Esophagus squamous epithelium (tissue), 5 donors: Measurements from ENCODE around the gene ATP6V0C. TPM values are rescaled to one million over a fixed set of nuclear protein-coding genes. Genes with fewer than 3 reads are reported as not detected.
"Not testable (repeated sequence)": the region's sequence is repeated elsewhere in the genome, so short reads cannot be mapped to it uniquely, and the experiment has no call there.

ENCODE experiments used
- DNase-seq: peaks from one replicate; lab custom pipeline; 2025; lab: John Stamatoyannopoulos, UW
- H3K27ac ChIP-seq, 4 donors: fragments of 200-600 bp; sonication (generic); one replicate each; pipeline ENCODE4 v1.5.1; 2016 to 2019; ENCODE audit warnings: mild to moderate bottlenecking in 1 of 4
- H3K27me3 ChIP-seq, 4 donors: fragments of 200-600 bp; sonication (generic); 1 replicate in 3 of 4; 2 replicates in 1 of 4; pipeline versions ENCODE4 v1.5.1 to v1.6.0; 2017 to 2021; ENCODE audit warnings: antibody characterized with exemption in 1 of 4
- H3K36me3 ChIP-seq, 3 donors: fragments of 200-600 bp; sonication (generic); one replicate each; pipeline ENCODE4 v1.5.1; 2016 to 2019
- H3K4me1 ChIP-seq, 3 donors: fragments of 200-600 bp; sonication (generic); one replicate each; pipeline ENCODE4 v1.5.1; 2017 to 2019
- H3K4me3 ChIP-seq, 4 donors: fragments of 200-600 bp; sonication (generic); 1 replicate in 3 of 4; 2 replicates in 1 of 4; pipeline ENCODE4 v1.5.1; 2016 to 2019; ENCODE audit warnings: mild to moderate bottlenecking in 2 of 4, moderate library complexity in 1 of 4
- H3K9me3 ChIP-seq, 3 donors: fragments of 200-600 bp; sonication (generic); one replicate each; pipeline ENCODE4 v1.5.1; 2016 to 2019
- CTCF ChIP-seq, 6 experiments: fragments of 450-650 bp in 4 of 6; fragments of 200-600 bp in 2 of 6; sonication (generic) in 2 of 6; IDR thresholded peaks; one replicate each; pipeline ENCODE4 v1.5.1; 2016 to 2019; ENCODE audit warnings: antibody characterized with exemption in 6 of 6, mild to moderate bottlenecking in 4 of 6, moderate library complexity in 4 of 6
- POLR2A ChIP-seq, 4 donors: fragments of 450-650 bp; IDR thresholded peaks; one replicate each; pipeline ENCODE4 v1.6.1; 2017; ENCODE audit warnings: antibody characterized with exemption in 4 of 4, mild to moderate bottlenecking in 4 of 4, moderate library complexity in 3 of 4
- WGBS, 2 donors: methylation state at CpG; one replicate each; pipeline ENCODE4 v1.1.5; 2018; 5-methylcytosine and 5-hydroxymethylcytosine counted together
- intact Hi-C: fragments of 100-400 bp; cut with DNase I; formaldehyde crosslinking; loops from one replicate; pipeline ENCODE4 v1.15.0; 2022
- total RNA-seq, 4 donors: library from RNA; depleted of rRNA; stranded (reverse); fragments of >200 nt; gene quantifications; one replicate each; pipeline ENCODE4 v1.1.0, GENCODE V29; 2016
- donor health status: DM: yes; HTN: yes; CAD: no.

ATP6V0C gene
- total RNA-seq, 4 donors from 2014 or later = 70.8 to 196 (median 125) TPM

GRCh38 chr16:2535625-2536013 lies 21.9 kb downstream of the ATP6V0C start:
- DNase-seq = no peak
- Histone ChIP-seq H3K27me3 (no peaks in the 10 kb centered on the region), H3K4me3 (no peak overlapping the region), H3K9me3 (no peaks in the 10 kb centered on the region), H3K4me1 (peaks cover 23 to 65% (median 45%) of the 10 kb centered on the region in 3 donors), H3K27ac (peak overlapping the region; percentile 9 to 97 (median 95)), H3K36me3 (peaks cover 0 to 13% (median 0%) of the 10 kb centered on the region in 3 donors)
- intact Hi-C loops = no loop called here
- TF ChIP-seq CTCF (IDR thresholded peaks at IDR 0.05) (no peak), POLR2A (IDR thresholded peaks at IDR 0.05) (peak in 1 of 4 donors; percentile 13)
- 65 to 82% methylated on average over 5 to 7 of the region's 9 CpGs for WGBS, 2 donors

DNA sequence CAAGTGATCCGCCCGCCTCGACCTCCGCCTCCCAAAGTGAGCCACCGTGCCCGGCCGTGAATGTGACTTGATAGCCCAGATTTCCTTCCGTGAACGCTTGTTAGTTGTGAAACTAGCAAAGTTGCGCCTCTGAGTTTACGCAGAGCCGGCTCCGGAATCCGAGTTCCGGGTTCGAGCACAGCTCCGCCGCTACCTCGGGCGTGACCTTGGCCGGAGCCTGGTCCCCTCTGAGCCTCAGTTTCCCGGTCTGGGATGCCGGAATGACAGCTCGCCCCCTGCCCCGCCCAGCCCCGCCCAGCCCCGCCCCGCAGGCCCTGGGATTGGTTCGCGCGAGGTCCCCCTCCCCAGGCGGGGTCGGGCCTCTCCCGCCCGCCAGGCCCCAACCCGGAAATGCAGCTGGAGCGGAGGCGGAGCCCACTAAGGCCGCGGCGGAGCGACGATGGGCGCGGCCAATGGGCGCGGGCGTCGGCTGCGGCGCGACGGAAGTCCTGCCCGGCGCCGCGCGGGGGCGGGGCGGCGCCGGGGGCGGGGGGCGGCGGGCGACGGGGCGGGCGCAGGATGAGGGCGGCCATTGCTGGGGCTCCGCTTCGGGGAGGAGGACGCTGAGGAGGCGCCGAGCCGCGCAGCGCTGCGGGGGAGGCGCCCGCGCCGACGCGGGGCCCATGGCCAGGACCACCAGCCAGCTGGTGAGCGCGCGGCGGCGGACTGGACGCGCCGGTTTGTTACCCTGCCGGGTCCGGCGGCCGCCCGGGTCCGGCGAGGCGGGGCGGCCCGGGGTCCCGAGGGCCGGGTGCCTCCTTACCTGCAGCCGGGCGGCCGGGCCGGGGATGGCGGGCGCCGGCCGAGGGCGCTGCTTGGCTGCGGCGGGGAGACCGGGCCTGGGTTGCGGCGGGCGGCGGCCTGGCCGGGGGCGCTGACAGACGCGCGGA lies 24.0 kb downstream of the ATP6V0C start, which contains the start of gene PDPK1:
PDPK1 (plus strand) TSS at position 571 of the 929 bp plus-strand sequence; CDS start at position 663, 92 bp downstream.
- intact Hi-C loops = no loop called here
- peaks cover 16 to 59% (median 48%) of the 10 kb centered on the region in 3 donors for H3K4me1 ChIP-seq
- 0 to 2% methylated on average over 8 to 9 of the region's 126 CpGs for WGBS, 2 donors

DNA sequence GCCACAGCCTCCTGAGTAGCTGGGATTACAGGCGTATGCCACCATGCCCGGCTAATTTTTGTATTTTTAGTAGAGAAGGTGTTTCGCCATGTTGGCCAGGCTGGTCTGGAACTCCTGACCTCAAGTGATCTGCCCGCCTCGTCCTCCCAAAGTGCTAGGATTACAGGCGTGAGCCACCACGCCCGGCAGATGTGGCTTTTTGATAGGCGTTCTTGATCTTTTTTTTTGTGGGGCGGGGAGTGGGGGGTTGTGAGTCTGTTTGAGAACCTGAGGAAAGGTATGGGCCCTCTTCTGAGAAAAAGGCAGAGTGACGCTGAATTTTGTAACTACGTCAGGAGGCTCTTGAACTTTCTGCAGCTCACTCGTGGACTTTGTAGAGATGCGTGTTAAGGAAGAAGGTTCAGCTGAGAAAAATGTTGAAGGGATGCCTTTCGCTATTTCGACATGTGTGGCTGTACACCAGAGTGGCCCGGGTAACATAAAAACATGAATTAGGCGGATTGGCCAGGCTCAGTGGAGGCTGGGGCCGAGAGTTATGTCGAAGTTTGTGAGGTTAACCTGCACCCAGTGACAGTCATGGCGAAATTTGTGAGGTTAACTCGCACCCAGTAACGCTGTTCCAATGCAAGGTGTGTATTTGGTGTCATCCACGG lies 25.6 kb downstream of the ATP6V0C start:
- H3K27ac ChIP-seq = not testable (repeated sequence)
- WGBS, 2 donors = 78 to 82% methylated on average over 19 to 24 of the region's 24 CpGs

More for the DNA sequence above, 24.0 kb downstream of the ATP6V0C start, which contains the start of gene PDPK1:
- TF ChIP-seq POLR2A (IDR thresholded peaks at IDR 0.05) (peak in 2 of 4 donors; percentile 35 to 49), CTCF (IDR thresholded peaks at IDR 0.05) (no peak)
- Histone ChIP-seq H3K27ac (peak within 1 kb of the TSS; percentile 91 to 97 (median 95)), H3K27me3 (no peaks in the 10 kb centered on the region), H3K36me3 (peaks cover 0 to 15% (median 0%) of the 10 kb centered on the region in 3 donors), H3K9me3 (no peaks in the 10 kb centered on the region), H3K4me3 (peak within 1 kb of the TSS; percentile 53 to 90 (median 69))
- no peak for DNase-seq

GRCh38 chr16:2539845-2540458 lies 26.2 kb downstream of the ATP6V0C start:
- Histone ChIP-seq H3K4me3 (peak overlapping the region in 2 of 4 donors; percentile 8 to 75), H3K36me3 (peaks cover 0 to 21% (median 0%) of the 10 kb centered on the region in 3 donors), H3K4me1 (peaks cover 16 to 48% (median 45%) of the 10 kb centered on the region in 3 donors)
- peak in 1 of 6 experiments; percentile 20 for TF ChIP-seq CTCF (IDR thresholded peaks at IDR 0.05)
- DNase-seq, H3K27me3 ChIP-seq, H3K27ac ChIP-seq, H3K9me3 ChIP-seq, intact Hi-C loops: not testable (repeated sequence)
- WGBS, 2 donors = 48 to 56% methylated on average over 6 to 14 of the region's 14 CpGs

More for the DNA sequence above, 25.6 kb downstream of the ATP6V0C start:
- DNase-seq, H3K27me3 ChIP-seq, H3K9me3 ChIP-seq, intact Hi-C loops: not testable (repeated sequence)
- H3K36me3 ChIP-seq = peaks cover 0 to 15% (median 0%) of the 10 kb centered on the region in 3 donors
- H3K4me3 ChIP-seq = peak overlapping the region in 3 of 4 donors; percentile 63 to 90 (median 75)
- peaks cover 16 to 48% (median 45%) of the 10 kb centered on the region in 3 donors for H3K4me1 ChIP-seq

- DNase-seq, H3K9me3 ChIP-seq, H3K27me3 ChIP-seq, H3K27ac ChIP-seq, H3K4me3 ChIP-seq, intact Hi-C loops: not testable (repeated sequence)
- WGBS, 2 donors = 60% methylated on average over 1 of the region's 4 CpGs; no CpG with 5 or more reads in 1 of the 2 donors
- H3K4me1 ChIP-seq = peaks cover 16 to 47% (median 43%) of the 10 kb centered on the region in 3 donors
- H3K36me3 ChIP-seq = peaks cover 0 to 30% (median 0%) of the 10 kb centered on the region in 3 donors
These were observed 27.2 kb downstream of the ATP6V0C start for GRCh38 chr16:2540912-2541311.

DNA sequence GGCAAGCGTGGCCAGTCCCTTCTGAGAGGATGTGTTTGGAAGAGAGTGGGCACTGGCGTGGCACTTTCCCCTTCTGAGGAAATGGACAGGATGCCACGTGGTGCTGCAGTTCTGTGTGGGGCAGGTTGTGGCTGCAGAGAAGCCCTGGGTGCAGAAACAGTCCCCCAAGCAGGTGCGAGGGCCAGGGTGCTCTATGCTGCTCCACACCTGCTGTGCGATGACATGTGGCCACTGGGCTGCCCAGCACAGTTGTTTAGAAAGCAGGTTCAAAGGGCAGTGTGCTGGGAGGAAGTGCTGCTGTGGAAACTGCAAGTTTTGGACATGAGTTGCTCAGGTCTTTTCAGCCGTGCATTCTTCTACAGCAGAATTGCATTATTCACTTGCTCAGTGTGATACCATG lies 27.7 kb downstream of the ATP6V0C start:
- H3K4me3 ChIP-seq, H3K27ac ChIP-seq, H3K9me3 ChIP-seq, DNase-seq, H3K27me3 ChIP-seq, intact Hi-C loops: not testable (repeated sequence)
- 30 to 71% methylated on average over 1 to 2 of the region's 6 CpGs for WGBS, 2 donors
- H3K4me1 ChIP-seq = peaks cover 16 to 47% (median 38%) of the 10 kb centered on the region in 3 donors
- peaks cover 0 to 33% (median 0%) of the 10 kb centered on the region in 3 donors for H3K36me3 ChIP-seq

DNA sequence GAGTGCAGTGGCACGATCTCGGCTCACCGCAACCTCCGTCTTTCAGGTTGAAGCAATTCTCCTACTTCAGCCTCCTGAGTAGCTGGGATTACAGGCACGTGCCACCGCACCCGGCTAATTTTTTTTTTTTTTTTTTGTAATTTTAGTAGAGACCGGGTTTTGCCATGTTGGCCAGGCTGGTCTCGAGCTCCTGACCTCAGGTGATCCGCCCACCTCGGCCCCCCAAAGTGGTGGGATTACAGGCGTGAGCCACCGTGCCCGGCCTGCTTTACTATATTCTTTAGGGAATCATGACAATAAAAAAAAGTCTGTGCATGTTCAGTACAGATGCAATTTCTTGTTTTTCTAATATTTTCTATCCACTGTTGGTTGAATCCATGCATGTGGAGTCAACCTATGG lies 30.0 kb downstream of the ATP6V0C start:
- WGBS, 2 donors = 85 to 95% methylated on average over 9 to 14 of the region's 14 CpGs

DNA sequence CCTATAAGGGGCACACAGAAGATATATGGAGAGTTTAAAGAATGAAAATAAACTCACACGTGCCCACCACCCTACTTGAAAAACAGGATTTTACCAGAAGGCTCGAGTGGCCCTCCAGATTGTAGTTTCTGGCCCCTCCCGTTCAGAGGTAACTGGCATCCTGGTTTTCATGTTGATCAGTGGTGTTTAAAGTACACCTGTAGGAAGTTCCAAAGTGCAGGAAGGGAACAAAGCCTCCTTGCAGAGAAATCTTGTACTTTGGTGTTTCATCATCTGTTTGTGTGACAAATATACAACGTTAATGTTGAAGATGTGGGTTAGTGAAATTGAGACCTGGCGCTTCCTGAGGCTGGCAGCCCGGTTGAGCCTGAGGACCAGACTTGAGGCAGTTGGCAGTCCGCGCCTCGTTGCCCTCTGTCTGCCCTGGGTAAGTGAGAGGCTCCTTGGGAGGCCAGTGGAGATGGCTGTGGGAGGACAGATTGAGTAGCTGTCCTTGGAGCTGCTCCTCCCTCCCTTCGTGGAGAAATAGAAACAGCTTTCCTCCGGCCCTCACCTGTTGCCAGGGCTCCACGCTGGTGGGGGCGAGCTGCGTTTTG lies 36.6 kb downstream of the ATP6V0C start:
- WGBS, 2 donors = no CpG with 5 or more reads among the region's 14 CpGs

More for the DNA sequence above, 30.0 kb downstream of the ATP6V0C start:
- H3K9me3 ChIP-seq, intact Hi-C loops, H3K27ac ChIP-seq, DNase-seq, H3K27me3 ChIP-seq, H3K4me3 ChIP-seq: not testable (repeated sequence)
- H3K36me3 ChIP-seq = peaks cover 0 to 33% (median 0%) of the 10 kb centered on the region in 3 donors
- peaks cover 13 to 36% (median 28%) of the 10 kb centered on the region in 3 donors for H3K4me1 ChIP-seq

More for the DNA sequence above, 36.6 kb downstream of the ATP6V0C start:
- intact Hi-C loops, H3K27me3 ChIP-seq, H3K4me3 ChIP-seq, H3K9me3 ChIP-seq, H3K27ac ChIP-seq, DNase-seq, H3K36me3 ChIP-seq: not testable (repeated sequence)
- H3K4me1 ChIP-seq = peaks cover 0 to 15% (median 3%) of the 10 kb centered on the region in 3 donors
